Endothelial cell of umbilical vein (primary cell): ENCODE measurements around the gene SIAH2. TPM values are rescaled to one million over a fixed set of nuclear protein-coding genes. Genes with fewer than 3 reads are reported as not detected.
"Not testable (repeated sequence)": the region's sequence is repeated elsewhere in the genome, so short reads cannot be mapped to it uniquely, and the experiment has no call there.

Experiments
- BruUV-seq: library from RNA; stranded (reverse); fragments of 400-500 nt; replicated peaks from 2 replicates; lab custom pipeline; 2021; lab: Mats Ljungman, UMichigan
- CTCF ChIA-PET: fragments of 300-600, 350-600 bp; sonication (Branson Sonifier 250); formaldehyde crosslinking; loops from one replicate; lab custom pipeline; 2021; ENCODE audit warnings: antibody characterized with exemption, inconsistent platforms; lab: Charles Lee
- POLR2A ChIA-PET: fragments of 300-600, 350-600 bp; sonication (Branson Sonifier 250); formaldehyde crosslinking; loops from one replicate; lab custom pipeline; 2021; ENCODE audit warnings: antibody characterized with exemption, inconsistent platforms; lab: Charles Lee
- DNase-seq: peaks from one replicate; pipeline ENCODE4 v3.0.0-alpha.2; 2011; ENCODE audit warnings: low read depth, low spot score
- FAIRE-seq: peaks from 2 replicates; lab custom pipeline; 2011; peaks lifted over from hg19 to GRCh38; lab: Jason Lieb, UNC
- H2AFZ ChIP-seq: 2 replicates; pipeline ENCODE4 v1.6.0; 2012; ENCODE audit warnings: low read depth, low read length, control low read depth, inconsistent platforms
- H3K27ac ChIP-seq: 2 replicates; pipeline ENCODE4 v1.5.1; 2011; ENCODE audit warnings: low read depth, mild to moderate bottlenecking, control low read depth, low read length, moderate library complexity; ENCODE audit not compliant: insufficient read depth
- H3K27me3 ChIP-seq, 2 experiments: 2 replicates each; pipeline versions ENCODE4 v1.6.0 to v1.6.1; 2011; ENCODE audit warnings: low read length in 2 of 2, mixed read lengths in 1 of 2; ENCODE audit not compliant: control insufficient read depth in 2 of 2, insufficient read depth in 2 of 2
- H3K36me3 ChIP-seq, 2 experiments: 2 replicates in 1 of 2; 3 replicates in 1 of 2; pipeline ENCODE4 v1.5.1; 2011; ENCODE audit warnings: low read length in 2 of 2, mild to moderate bottlenecking in 1 of 2, moderate library complexity in 1 of 2; ENCODE audit not compliant: control insufficient read depth in 2 of 2, insufficient read depth in 2 of 2; ENCODE audit errors: extremely low read depth in 1 of 2
- H3K4me1 ChIP-seq: 3 replicates; pipeline ENCODE4 v1.5.1; 2011; ENCODE audit warnings: mild to moderate bottlenecking, low read length; ENCODE audit not compliant: control insufficient read depth, insufficient read depth; ENCODE audit errors: extremely low read depth
- H3K4me2 ChIP-seq: 2 replicates; pipeline ENCODE4 v1.6.1; 2011; ENCODE audit warnings: low read length, control low read depth, mixed read lengths; ENCODE audit not compliant: insufficient read depth
- H3K4me3 ChIP-seq, 3 experiments: fragments of 200-600 bp in 1 of 3; sonication (generic), shearing (Covaris generic) in 1 of 3; replicated peaks in 1 of 3; 2 replicates each; pipeline ENCODE4 v1.5.1; 2011 to 2016; ENCODE audit warnings: control low read depth in 3 of 3, low read length in 3 of 3, mild to moderate bottlenecking in 2 of 3, inconsistent platforms in 1 of 3, low read depth in 1 of 3, moderate library complexity in 1 of 3; ENCODE audit not compliant: insufficient read depth in 1 of 3
- H3K79me2 ChIP-seq: 2 replicates; pipeline ENCODE4 v1.6.0; 2012; ENCODE audit warnings: low read length, inconsistent platforms; ENCODE audit not compliant: control insufficient read depth, insufficient read depth
- H3K9ac ChIP-seq: replicated peaks from 2 replicates; pipeline ENCODE3; 2011; ENCODE audit warnings: low read length, control low read depth; ENCODE audit not compliant: insufficient read depth; ENCODE audit errors: extremely low read depth
- H3K9me1 ChIP-seq: replicated peaks from 3 replicates; pipeline ENCODE4 v1.6.0; 2011; ENCODE audit warnings: mild to moderate bottlenecking, low read length; ENCODE audit not compliant: control insufficient read depth, insufficient read depth; ENCODE audit errors: extremely low read depth
- H3K9me3 ChIP-seq: replicated peaks from 2 replicates; pipeline ENCODE4 v1.5.1; 2012; ENCODE audit warnings: low read length, inconsistent platforms; ENCODE audit not compliant: control insufficient read depth, insufficient read depth
- H4K20me1 ChIP-seq: replicated peaks from 2 replicates; pipeline ENCODE3; 2011; ENCODE audit warnings: mild to moderate bottlenecking, low read length; ENCODE audit not compliant: control insufficient read depth, insufficient read depth; ENCODE audit errors: extremely low read depth
- EZH2 ChIP-seq: IDR thresholded peaks from 2 replicates; pipeline ENCODE4 v1.6.1; 2012; ENCODE audit warnings: borderline replicate concordance, low read depth, mild to moderate bottlenecking, moderate library complexity, low read length, inconsistent platforms; ENCODE audit not compliant: severe bottlenecking
- FOS ChIP-seq: IDR thresholded peaks from 2 replicates; pipeline ENCODE4 v1.6.1; 2011; ENCODE audit warnings: mild to moderate bottlenecking, low read length, moderate library complexity, borderline replicate concordance; ENCODE audit not compliant: insufficient read depth
- GATA2 ChIP-seq: IDR thresholded peaks from 2 replicates; pipeline ENCODE4 v1.7.0; 2011; ENCODE audit warnings: low read depth, mild to moderate bottlenecking, moderate library complexity, mixed read lengths, low read length; ENCODE audit not compliant: insufficient read length, insufficient read depth
- JUN ChIP-seq: IDR thresholded peaks from 2 replicates; pipeline ENCODE4 v1.6.1; 2011; ENCODE audit warnings: borderline replicate concordance, low read depth; ENCODE audit not compliant: insufficient read length, insufficient read depth
- MYC ChIP-seq: IDR thresholded peaks from one replicate; pipeline ENCODE4 v1.6.1; 2011; ENCODE audit warnings: mild to moderate bottlenecking, low read depth, low read length
- POLR2A ChIP-seq: IDR thresholded peaks from 2 replicates; pipeline ENCODE4 v1.6.1; 2012; ENCODE audit warnings: low read depth, mild to moderate bottlenecking, control low read depth, low read length
- POLR2AphosphoS5 ChIP-seq: IDR thresholded peaks from 2 replicates; pipeline ENCODE4 v1.6.1; 2012; ENCODE audit warnings: low read depth, mild to moderate bottlenecking, control low read depth, low read length, moderate library complexity; ENCODE audit not compliant: insufficient read depth
- dilution Hi-C: fragments of 300-500 bp; cut with MboI; formaldehyde crosslinking; loops from one replicate; pipeline ENCODE4 v1.15.0; 2019; ENCODE audit warnings: low sequenced_read_pairs; ENCODE audit not compliant: extremely low pct_ligation_motif_present
- intact Hi-C: fragments of 100-400 bp; cut with micrococcal nuclease; formaldehyde crosslinking; loops from one replicate; pipeline ENCODE4 v1.10.0; 2022
- polyA plus RNA-seq, 4 experiments: library from polyadenylated mRNA; depleted of rRNA in 3 of 4; stranded (reverse) in 3 of 4; unstranded in 1 of 4; fragments of >200 nt; gene quantifications; 2 replicates each; pipeline versions ENCODE4 v1.2.1 to v1.2.3, GENCODE V29; 2011 to 2012; ENCODE audit warnings: missing spikeins in 1 of 4
- total RNA-seq: library from RNA; stranded (reverse); gene quantifications from 2 replicates; pipeline ENCODE4 v1.2.3, GENCODE V29; 2021
- TF ChIP-seq, protein P1 (sequence below): IDR thresholded peaks from 2 replicates; pipeline ENCODE4 v1.6.1; 2011; ENCODE audit not compliant: insufficient read depth, insufficient read length
- TF ChIP-seq, protein P2 (sequence below), 2 donors: IDR thresholded peaks; 1 replicate in 1 of 2; 2 replicates in 1 of 2; pipeline ENCODE4 v1.5.1; 2011; ENCODE audit warnings: low read length in 2 of 2, mild to moderate bottlenecking in 2 of 2, moderate library complexity in 2 of 2, control low read depth in 1 of 2, inconsistent platforms in 1 of 2, low read depth in 1 of 2; ENCODE audit not compliant: insufficient read depth in 1 of 2; ENCODE audit errors: extremely low read depth in 1 of 2

Gene SIAH2
- total and polyA plus RNA-seq, 2 donors (not counting 3 experiments of a cell fraction or from before 2014, with no cell fraction given): 16.7 to 25.1 TPM

DNA sequence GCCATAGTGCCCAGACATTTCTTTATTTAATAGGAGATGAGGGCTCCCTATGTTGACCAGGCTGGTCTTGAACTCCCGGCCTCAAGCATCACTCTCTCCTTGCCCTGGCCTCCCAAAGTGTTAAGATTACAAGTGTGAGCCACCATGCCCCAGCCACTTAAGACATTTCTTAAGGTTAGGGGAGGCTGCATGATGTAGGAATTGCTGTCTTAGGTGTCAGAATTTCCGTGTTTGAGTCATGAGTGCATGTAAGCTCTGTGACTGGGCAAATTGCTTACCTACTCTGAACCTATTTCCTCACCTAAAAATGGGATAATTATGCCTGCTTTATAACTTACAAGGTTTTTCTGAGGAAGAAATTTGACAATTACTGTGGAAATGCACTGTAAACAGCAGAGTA is 34.2 kb upstream of the SIAH2 start:
- intact Hi-C loops: no loop called here
- Histone ChIP-seq H3K9me1 (no peaks in the 10 kb centered on the region), H3K79me2 (no peaks in the 10 kb centered on the region), H3K9ac (no peak overlapping the region), H3K9me3 (no peaks in the 10 kb centered on the region), H3K4me2 (no peak overlapping the region), H2AFZ (no peak overlapping the region), H3K27ac (no peak overlapping the region), H4K20me1 (no peaks in the 10 kb centered on the region), H3K4me1 (no peaks in the 10 kb centered on the region), H3K4me3 (no peak overlapping the region), H3K36me3 (no peaks in the 10 kb centered on the region), H3K27me3 (peaks cover 2 to 4% of the 10 kb centered on the region in 2 experiments)
- BruUV-seq: no TSS peak
- no peak for DNase-seq
- dilution Hi-C loops: no loop called here
- POLR2A ChIA-PET: no interaction called here
- TF ChIP-seq GATA2 (no peak), POLR2AphosphoS5 (no peak), FOS (no peak), POLR2A (no peak), EZH2 (no peak), MYC (no peak), JUN (no peak)
- TF ChIP-seq, protein P1, sequence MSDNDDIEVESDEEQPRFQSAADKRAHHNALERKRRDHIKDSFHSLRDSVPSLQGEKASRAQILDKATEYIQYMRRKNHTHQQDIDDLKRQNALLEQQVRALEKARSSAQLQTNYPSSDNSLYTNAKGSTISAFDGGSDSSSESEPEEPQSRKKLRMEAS: no peak
- TF ChIP-seq, protein P2, sequence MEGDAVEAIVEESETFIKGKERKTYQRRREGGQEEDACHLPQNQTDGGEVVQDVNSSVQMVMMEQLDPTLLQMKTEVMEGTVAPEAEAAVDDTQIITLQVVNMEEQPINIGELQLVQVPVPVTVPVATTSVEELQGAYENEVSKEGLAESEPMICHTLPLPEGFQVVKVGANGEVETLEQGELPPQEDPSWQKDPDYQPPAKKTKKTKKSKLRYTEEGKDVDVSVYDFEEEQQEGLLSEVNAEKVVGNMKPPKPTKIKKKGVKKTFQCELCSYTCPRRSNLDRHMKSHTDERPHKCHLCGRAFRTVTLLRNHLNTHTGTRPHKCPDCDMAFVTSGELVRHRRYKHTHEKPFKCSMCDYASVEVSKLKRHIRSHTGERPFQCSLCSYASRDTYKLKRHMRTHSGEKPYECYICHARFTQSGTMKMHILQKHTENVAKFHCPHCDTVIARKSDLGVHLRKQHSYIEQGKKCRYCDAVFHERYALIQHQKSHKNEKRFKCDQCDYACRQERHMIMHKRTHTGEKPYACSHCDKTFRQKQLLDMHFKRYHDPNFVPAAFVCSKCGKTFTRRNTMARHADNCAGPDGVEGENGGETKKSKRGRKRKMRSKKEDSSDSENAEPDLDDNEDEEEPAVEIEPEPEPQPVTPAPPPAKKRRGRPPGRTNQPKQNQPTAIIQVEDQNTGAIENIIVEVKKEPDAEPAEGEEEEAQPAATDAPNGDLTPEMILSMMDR (IDR thresholded peaks at IDR 0.05; ENCODE audit: extremely low read depth in 1 of 2, insufficient read depth in 1 of 2, low read depth in 1 of 2, low read length in 2 of 2): no peak
- CTCF ChIA-PET: no interaction called here
- no peak for FAIRE-seq

DNA sequence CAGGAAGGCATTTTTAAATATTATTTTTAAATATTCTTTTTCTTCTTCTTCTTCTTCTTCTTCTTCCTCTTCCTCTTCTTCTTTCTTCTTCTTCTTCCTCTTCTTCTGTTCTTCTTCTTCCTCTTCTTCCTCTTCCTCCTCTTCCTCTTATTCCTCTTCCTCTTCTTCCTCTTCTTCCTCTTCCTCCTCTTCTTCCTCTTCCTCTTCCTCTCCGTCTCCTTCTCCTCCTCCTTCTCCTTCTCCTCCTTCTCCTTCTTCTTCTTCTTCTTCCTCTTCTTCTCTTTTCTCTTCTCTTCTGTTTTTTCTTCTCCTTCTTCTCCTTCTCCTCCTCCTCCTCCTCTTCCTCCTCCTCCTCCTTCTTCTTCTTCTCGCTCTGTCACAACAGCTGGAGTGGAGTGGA is 33.6 kb upstream of the SIAH2 start:
- H3K79me2 ChIP-seq, H3K27ac ChIP-seq, H3K9me3 ChIP-seq, H3K36me3 ChIP-seq, intact Hi-C loops, H3K4me1 ChIP-seq, BruUV-seq, dilution Hi-C loops, H3K4me3 ChIP-seq, FAIRE-seq, H2AFZ ChIP-seq, DNase-seq, H4K20me1 ChIP-seq, POLR2A ChIA-PET, H3K9me1 ChIP-seq, H3K9ac ChIP-seq, H3K27me3 ChIP-seq, H3K4me2 ChIP-seq: not testable (repeated sequence)
- CTCF ChIA-PET: interaction anchor here (1.3 kb wide), 1 partner anchor 9 kb away, joined by 4 read pairs; no protein-coding TSS in a partner anchor
